ENCODE data around the gene MAL. TPM values are rescaled to one million over a fixed set of nuclear protein-coding genes. Genes with fewer than 3 reads are reported as not detected.

MAL gene
- total RNA-seq, 1 experiment from 2014 or later, result 1.6 TPM

- Histone ChIP-seq H3K4me2 (ENCODE audit: low read length) (peak overlapping the region; percentile 69; the same call in 1 of the 2 replicates), H3K4me1 (ENCODE audit: insufficient read depth, low read length) (peaks cover 51% of the 10 kb centered on the region), H3F3A (ENCODE audit: low read length, unreplicated experiment) (no peaks in the 10 kb centered on the region), H3K4me3 (ENCODE audit: low read length) (no peak overlapping the region), H3K27ac (ENCODE audit: low read length) (0 out of 2 replicates have a peak overlapping the region, but pooled peaks have one; percentile 59), H3K79me2 (ENCODE audit: low read length) (no peaks in the 10 kb centered on the region), H3K9ac (ENCODE audit: low read length) (no peak overlapping the region), H3K9me2 (replicated peaks; ENCODE audit: low read length) (no peaks in the 10 kb centered on the region), H3K27me3 (ENCODE audit: low read length) (no peaks in the 10 kb centered on the region), H3K9me3 (ENCODE audit: low read length) (no peaks in the 10 kb centered on the region), H2AFZ (ENCODE audit: low read length) (no peak overlapping the region), H3K36me3 (ENCODE audit: low read depth, low read length) (no peaks in the 10 kb centered on the region), H4K20me1 (ENCODE audit: low read length) (no peaks in the 10 kb centered on the region)
- ATAC-seq (no peak), DNase-seq (peak; percentile 34)
- intact Hi-C loops (cut with micrococcal nuclease), result no loop called here
- CTCF ChIA-PET, result no interaction called here
- POLR2A ChIA-PET (ENCODE audit: unreplicated experiment), result no interaction called here
- no peak for TF ChIP-seq EZH2phosphoT487 (IDR thresholded peaks at IDR 0.05; ENCODE audit: borderline replicate concordance, low read length)
- TF ChIP-seq, protein P1, sequence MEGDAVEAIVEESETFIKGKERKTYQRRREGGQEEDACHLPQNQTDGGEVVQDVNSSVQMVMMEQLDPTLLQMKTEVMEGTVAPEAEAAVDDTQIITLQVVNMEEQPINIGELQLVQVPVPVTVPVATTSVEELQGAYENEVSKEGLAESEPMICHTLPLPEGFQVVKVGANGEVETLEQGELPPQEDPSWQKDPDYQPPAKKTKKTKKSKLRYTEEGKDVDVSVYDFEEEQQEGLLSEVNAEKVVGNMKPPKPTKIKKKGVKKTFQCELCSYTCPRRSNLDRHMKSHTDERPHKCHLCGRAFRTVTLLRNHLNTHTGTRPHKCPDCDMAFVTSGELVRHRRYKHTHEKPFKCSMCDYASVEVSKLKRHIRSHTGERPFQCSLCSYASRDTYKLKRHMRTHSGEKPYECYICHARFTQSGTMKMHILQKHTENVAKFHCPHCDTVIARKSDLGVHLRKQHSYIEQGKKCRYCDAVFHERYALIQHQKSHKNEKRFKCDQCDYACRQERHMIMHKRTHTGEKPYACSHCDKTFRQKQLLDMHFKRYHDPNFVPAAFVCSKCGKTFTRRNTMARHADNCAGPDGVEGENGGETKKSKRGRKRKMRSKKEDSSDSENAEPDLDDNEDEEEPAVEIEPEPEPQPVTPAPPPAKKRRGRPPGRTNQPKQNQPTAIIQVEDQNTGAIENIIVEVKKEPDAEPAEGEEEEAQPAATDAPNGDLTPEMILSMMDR (conservative IDR thresholded peaks at IDR 0.05; ENCODE audit: low read depth, low read length), result no peak
- BruUV-seq (replicated peaks), result no TSS peak
Observed at GRCh38 chr2:95030496-95030895, 5.0 kb downstream of the MAL start.

DNA sequence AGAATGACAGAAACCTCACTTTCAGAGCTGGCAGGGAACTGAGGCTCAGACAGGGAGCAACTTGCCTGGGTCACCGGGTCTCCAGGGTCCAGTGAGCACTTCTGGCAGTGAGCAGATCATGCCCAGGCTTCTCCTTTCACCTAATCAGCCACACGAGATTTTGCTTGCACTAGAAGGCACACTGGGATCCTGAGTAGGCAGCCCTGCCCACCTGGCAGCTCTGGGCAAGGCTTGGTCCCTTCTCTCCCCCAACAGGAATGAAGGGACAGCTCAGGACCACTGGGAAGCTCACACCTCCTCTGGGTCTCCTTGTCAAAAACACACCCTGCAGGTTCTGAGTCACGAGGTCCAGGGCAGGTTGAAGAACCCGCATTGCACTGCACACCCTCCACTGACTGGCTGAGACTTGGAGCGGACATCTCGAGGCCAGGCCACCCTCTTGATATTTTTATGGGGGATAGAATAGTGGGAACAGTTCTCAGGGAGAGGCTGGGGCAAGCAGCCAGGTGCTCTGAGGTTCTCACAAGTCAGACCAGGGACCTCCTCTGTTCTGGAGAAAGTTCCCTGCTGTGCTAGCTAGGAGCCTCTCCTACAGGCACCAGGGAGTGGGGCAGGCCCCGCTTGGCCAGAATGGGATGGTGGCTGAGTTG is 5.7 kb downstream of the MAL start:
- Histone ChIP-seq H3K9me3 (ENCODE audit: low read length) (no peaks in the 10 kb centered on the region), H3K9me2 (replicated peaks; ENCODE audit: low read length) (no peaks in the 10 kb centered on the region), H3K4me3 (ENCODE audit: low read length) (no peak overlapping the region), H3K36me3 (ENCODE audit: low read depth, low read length) (no peaks in the 10 kb centered on the region), H3K27ac (ENCODE audit: low read length) (peak overlapping the region; percentile 59), H3K4me2 (ENCODE audit: low read length) (peak overlapping the region; percentile 69), H3K9ac (ENCODE audit: low read length) (no peak overlapping the region), H2AFZ (ENCODE audit: low read length) (no peak overlapping the region), H3K79me2 (ENCODE audit: low read length) (no peaks in the 10 kb centered on the region), H3K27me3 (ENCODE audit: low read length) (no peaks in the 10 kb centered on the region), H3K4me1 (ENCODE audit: insufficient read depth, low read length) (peaks cover 55% of the 10 kb centered on the region), H4K20me1 (ENCODE audit: low read length) (no peaks in the 10 kb centered on the region), H3F3A (ENCODE audit: low read length, unreplicated experiment) (no peaks in the 10 kb centered on the region)
- CTCF ChIA-PET, result no interaction called here
- ATAC-seq, result peak; percentile 8; the same call in 1 of the 2 replicates
- POLR2A ChIA-PET (ENCODE audit: unreplicated experiment), result no interaction called here
- BruUV-seq (replicated peaks), result no TSS peak
- TF ChIP-seq EZH2 (IDR thresholded peaks at IDR 0.05; ENCODE audit: low read length, unreplicated experiment) (no peak), EZH2phosphoT487 (IDR thresholded peaks at IDR 0.05; ENCODE audit: borderline replicate concordance, low read length) (no peak)
- TF ChIP-seq, protein P1 (conservative IDR thresholded peaks at IDR 0.05; ENCODE audit: low read depth, low read length), result no peak
- DNase-seq, result peak; percentile 38
- intact Hi-C loops (cut with micrococcal nuclease), result no loop called here

DNA sequence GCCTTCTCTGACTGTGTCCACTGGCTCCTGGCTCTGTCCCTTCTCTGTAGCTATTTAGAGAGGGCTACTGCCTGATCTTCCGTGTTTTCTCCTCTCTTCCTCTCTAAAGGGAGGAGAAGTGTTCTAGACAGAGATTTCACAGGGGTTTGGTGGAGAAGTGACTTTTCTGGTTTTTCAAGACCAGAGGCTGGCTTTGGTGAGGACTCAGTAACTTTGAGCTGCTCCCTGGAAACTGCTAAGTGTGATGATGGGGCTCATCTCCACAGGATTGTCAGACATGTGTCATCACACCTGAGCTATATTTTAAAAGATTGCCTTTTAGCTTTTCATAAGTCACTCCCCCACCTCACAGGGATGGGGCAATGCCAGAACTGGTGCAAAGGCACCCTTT is 6.2 kb downstream of the MAL start:
- Histone ChIP-seq H2AFZ (ENCODE audit: low read length) (no peak overlapping the region), H3K9me2 (replicated peaks; ENCODE audit: low read length) (no peaks in the 10 kb centered on the region), H3K4me3 (ENCODE audit: low read length) (no peak overlapping the region), H3K4me2 (ENCODE audit: low read length) (peak overlapping the region; percentile 69), H3K79me2 (ENCODE audit: low read length) (no peaks in the 10 kb centered on the region), H3K27me3 (ENCODE audit: low read length) (no peaks in the 10 kb centered on the region), H3K36me3 (ENCODE audit: low read depth, low read length) (no peaks in the 10 kb centered on the region), H3K9ac (ENCODE audit: low read length) (no peak overlapping the region), H3K9me3 (ENCODE audit: low read length) (no peaks in the 10 kb centered on the region), H3F3A (ENCODE audit: low read length, unreplicated experiment) (no peaks in the 10 kb centered on the region), H4K20me1 (ENCODE audit: low read length) (no peaks in the 10 kb centered on the region), H3K4me1 (ENCODE audit: insufficient read depth, low read length) (peaks cover 56% of the 10 kb centered on the region), H3K27ac (ENCODE audit: low read length) (peak overlapping the region; percentile 59)
- DNase-seq, result peak; percentile 84
- no TSS peak for BruUV-seq (replicated peaks)
- POLR2A ChIA-PET (ENCODE audit: unreplicated experiment), result no interaction called here
- intact Hi-C loops (cut with micrococcal nuclease), result no loop called here
- TF ChIP-seq EZH2phosphoT487 (IDR thresholded peaks at IDR 0.05; ENCODE audit: borderline replicate concordance, low read length) (no peak), EZH2 (IDR thresholded peaks at IDR 0.05; ENCODE audit: low read length, unreplicated experiment) (no peak)
- TF ChIP-seq, protein P1 (conservative IDR thresholded peaks at IDR 0.05; ENCODE audit: low read depth, low read length), result no peak
- CTCF ChIA-PET, result no interaction called here
- peak; percentile 28; the same call in 1 of the 2 replicates for ATAC-seq
